OCI-LY7 (cell line): ENCODE data around the gene DBET.

Source experiments
- EZH2phosphoT487 ChIP-seq: fragments of 200-600 bp; sonication (generic); IDR thresholded peaks from 2 replicates; pipeline ENCODE4 v1.6.1; 2018; ENCODE audit warnings: low read depth, borderline replicate concordance, mild to moderate bottlenecking, mixed run types, antibody characterized with exemption, low read length, moderate library complexity, mixed read lengths
- TF ChIP-seq, protein P1 (sequence below): fragments of 200-600 bp; sonication (generic); conservative IDR thresholded peaks from 2 replicates; pipeline ENCODE4 v1.5.1; 2014; ENCODE audit warnings: mild to moderate bottlenecking, antibody characterized with exemption, low read length, moderate library complexity, mixed read lengths

- no peak for TF ChIP-seq EZH2phosphoT487
- TF ChIP-seq, protein P1, sequence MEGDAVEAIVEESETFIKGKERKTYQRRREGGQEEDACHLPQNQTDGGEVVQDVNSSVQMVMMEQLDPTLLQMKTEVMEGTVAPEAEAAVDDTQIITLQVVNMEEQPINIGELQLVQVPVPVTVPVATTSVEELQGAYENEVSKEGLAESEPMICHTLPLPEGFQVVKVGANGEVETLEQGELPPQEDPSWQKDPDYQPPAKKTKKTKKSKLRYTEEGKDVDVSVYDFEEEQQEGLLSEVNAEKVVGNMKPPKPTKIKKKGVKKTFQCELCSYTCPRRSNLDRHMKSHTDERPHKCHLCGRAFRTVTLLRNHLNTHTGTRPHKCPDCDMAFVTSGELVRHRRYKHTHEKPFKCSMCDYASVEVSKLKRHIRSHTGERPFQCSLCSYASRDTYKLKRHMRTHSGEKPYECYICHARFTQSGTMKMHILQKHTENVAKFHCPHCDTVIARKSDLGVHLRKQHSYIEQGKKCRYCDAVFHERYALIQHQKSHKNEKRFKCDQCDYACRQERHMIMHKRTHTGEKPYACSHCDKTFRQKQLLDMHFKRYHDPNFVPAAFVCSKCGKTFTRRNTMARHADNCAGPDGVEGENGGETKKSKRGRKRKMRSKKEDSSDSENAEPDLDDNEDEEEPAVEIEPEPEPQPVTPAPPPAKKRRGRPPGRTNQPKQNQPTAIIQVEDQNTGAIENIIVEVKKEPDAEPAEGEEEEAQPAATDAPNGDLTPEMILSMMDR: no peak
These were observed 46.7 kb upstream of the DBET start for GRCh38 chr4:190017357-190018200.
